Measurements from ENCODE around the gene ITPR2. TPM values are rescaled to one million over a fixed set of nuclear protein-coding genes. Genes with fewer than 3 reads are reported as not detected.

The ITPR2 gene
- total RNA-seq, 1 donor from 2014 or later = 12.5 TPM

- intact Hi-C loops (cut with DNase I) = no loop called here
- no peak for DNase-seq (ENCODE audit: low spot score in 2 of 2)
- no peaks in the 10 kb centered on the region for H3K36me3 ChIP-seq
- H3K27me3 ChIP-seq = no peaks in the 10 kb centered on the region
- H3K9me3 ChIP-seq = no peaks in the 10 kb centered on the region
- no peak overlapping the region for H3K4me3 ChIP-seq
- H3K4me1 ChIP-seq = peaks cover 7 to 9% of the 10 kb centered on the region in 2 donors
- TF ChIP-seq CTCF (IDR thresholded peaks at IDR 0.05) = no peak
- H3K27ac ChIP-seq = no peak overlapping the region
Observed at GRCh38 chr12:26292596-26292995, 540.4 kb downstream of the ITPR2 start.

GRCh38 chr12:26290565-26290964 is 542.4 kb downstream of the ITPR2 start:
- no peak overlapping the region for H3K4me3 ChIP-seq
- TF ChIP-seq CTCF (IDR thresholded peaks at IDR 0.05) = no peak
- H3K4me1 ChIP-seq = peaks cover 7 to 15% of the 10 kb centered on the region in 2 donors
- intact Hi-C loops (cut with DNase I) = no loop called here
- no peaks in the 10 kb centered on the region for H3K9me3 ChIP-seq
- no peak for DNase-seq (ENCODE audit: low spot score in 2 of 2)
- H3K36me3 ChIP-seq = no peaks in the 10 kb centered on the region
- no peak overlapping the region for H3K27ac ChIP-seq
- no peaks in the 10 kb centered on the region for H3K27me3 ChIP-seq

GRCh38 chr12:26287671-26288381 is 545.2 kb downstream of the ITPR2 start:
- no peak for TF ChIP-seq CTCF (IDR thresholded peaks at IDR 0.05)
- Histone ChIP-seq H3K27me3 (no peaks in the 10 kb centered on the region), H3K27ac (peak overlapping the region; percentile 87 to 93), H3K4me1 (peaks cover 7 to 15% of the 10 kb centered on the region in 2 donors), H3K4me3 (peak overlapping the region in 1 of 2 donors; percentile 17), H3K36me3 (no peaks in the 10 kb centered on the region), H3K9me3 (no peaks in the 10 kb centered on the region)
- intact Hi-C loops (cut with DNase I) = loop anchor here (5.0 kb wide), 2 partner anchors 46 to 161 kb away; partner anchors contain the start of gene BHLHE41
- peak in 1 of 2 donors; percentile 77 for DNase-seq (ENCODE audit: low spot score in 2 of 2)

Other genes starting within 250 kb of the ITPR2 start
- gene INTS13, start 104.8 kb upstream of the ITPR2 start, total RNA-seq = 47.5 TPM
- gene FGFR1OP2, start 105.3 kb upstream of the ITPR2 start, total RNA-seq = 34.3 TPM
- 213 TPM for gene TM7SF3, start 181.2 kb upstream of the ITPR2 start, total RNA-seq
- gene MED21, start 189.4 kb upstream of the ITPR2 start, total RNA-seq = 9.8 TPM
- not detected for gene C12orf71, start 249.4 kb upstream of the ITPR2 start, total RNA-seq

All from ascending aorta (tissue), 2 donors.